Upper lobe of left lung (tissue), 4 donors: ENCODE results near the gene SPTLC2.

Experiments used
- CTCF ChIP-seq, 6 experiments: fragments of 450-650 bp in 4 of 6; fragments of 200-600 bp in 2 of 6; sonication (generic) in 2 of 6; IDR thresholded peaks; one replicate each; pipeline ENCODE4 v1.5.1; 2016 to 2019; ENCODE audit warnings: antibody characterized with exemption in 6 of 6
- EP300 ChIP-seq, 4 donors: sonication (generic); formaldehyde crosslinking; IDR thresholded peaks; one replicate each; pipeline ENCODE4 v1.5.1; 2017; ENCODE audit warnings: antibody characterized with exemption in 4 of 4, control low read depth in 2 of 4
- POLR2A ChIP-seq, 4 donors: fragments of 450-650 bp; IDR thresholded peaks; one replicate each; pipeline ENCODE4 v1.5.1; 2016 to 2017; ENCODE audit warnings: antibody characterized with exemption in 4 of 4, mild to moderate bottlenecking in 2 of 4

- no peak for TF ChIP-seq CTCF (IDR thresholded peaks at IDR 0.05)
- TF ChIP-seq EP300 (IDR thresholded peaks at IDR 0.05): no peak
- TF ChIP-seq POLR2A (IDR thresholded peaks at IDR 0.05): no peak
Measured at GRCh38 chr14:77642407-77642806, 26.0 kb upstream of the SPTLC2 start.
